Trophoblast cell (in vitro differentiated cells and primary cell): Measurements from ENCODE around the gene CPTP.

Experiments used
- DNase-seq, 2 donors: peaks; one replicate each; pipeline ENCODE4 v3.0.0-alpha.2; 2016
- H2AFZ ChIP-seq: 2 replicates; pipeline ENCODE4 v1.6.1; 2013; ENCODE audit warnings: low read length, moderate library complexity, mild to moderate bottlenecking; ENCODE audit not compliant: insufficient read depth, poor library complexity
- H2AK5ac ChIP-seq: 2 replicates; pipeline ENCODE4 v1.6.1; 2013; ENCODE audit warnings: mild to moderate bottlenecking, low read length
- H2BK120ac ChIP-seq: 2 replicates; pipeline ENCODE4 v1.6.1; 2013; ENCODE audit warnings: low read length, mild to moderate bottlenecking, moderate library complexity; ENCODE audit not compliant: insufficient read depth, poor library complexity
- H2BK12ac ChIP-seq: 2 replicates; pipeline ENCODE4 v1.6.1; 2013; ENCODE audit warnings: mild to moderate bottlenecking, low read length, moderate library complexity
- H2BK5ac ChIP-seq: 2 replicates; pipeline ENCODE4 v1.6.1; 2013; ENCODE audit warnings: low read length, low read depth, moderate library complexity, mild to moderate bottlenecking; ENCODE audit not compliant: poor library complexity
- H3K14ac ChIP-seq: 2 replicates; pipeline ENCODE4 v1.6.1; 2013; ENCODE audit warnings: mild to moderate bottlenecking, low read length
- H3K18ac ChIP-seq: 2 replicates; pipeline ENCODE4 v1.6.1; 2013; ENCODE audit warnings: mild to moderate bottlenecking, low read length
- H3K23ac ChIP-seq: 2 replicates; pipeline ENCODE4 v1.6.1; 2013; ENCODE audit warnings: low read length
- H3K27ac ChIP-seq: 2 replicates; pipeline ENCODE4 v1.5.1; 2013; ENCODE audit warnings: low read depth, mild to moderate bottlenecking, inconsistent platforms, low read length, moderate library complexity
- H3K27me3 ChIP-seq: 2 replicates; pipeline ENCODE4 v1.6.1; 2013; ENCODE audit warnings: inconsistent platforms, mild to moderate bottlenecking, low read length, moderate library complexity; ENCODE audit not compliant: insufficient read depth
- H3K36me3 ChIP-seq, 2 experiments: 1 replicate in 1 of 2; 2 replicates in 1 of 2; pipeline ENCODE4 v1.6.1; 2013; ENCODE audit warnings: low read length in 2 of 2, mild to moderate bottlenecking in 2 of 2, moderate library complexity in 1 of 2; ENCODE audit not compliant: insufficient read depth in 2 of 2, control insufficient read depth in 1 of 2
- H3K4ac ChIP-seq: 2 replicates; pipeline ENCODE4 v1.6.1; 2013; ENCODE audit warnings: low read depth, mild to moderate bottlenecking, low read length, moderate library complexity
- H3K4me1 ChIP-seq, 2 experiments: 1 replicate in 1 of 2; 2 replicates in 1 of 2; pipeline ENCODE4 v1.6.1; 2013; ENCODE audit warnings: low read length in 2 of 2, mild to moderate bottlenecking in 2 of 2, moderate library complexity in 1 of 2; ENCODE audit not compliant: insufficient read depth in 2 of 2, control insufficient read depth in 1 of 2
- H3K4me2 ChIP-seq: 2 replicates; pipeline ENCODE4 v1.6.1; 2013; ENCODE audit warnings: inconsistent platforms, mild to moderate bottlenecking, low read length, moderate library complexity
- H3K4me3 ChIP-seq: 2 replicates; pipeline ENCODE4 v1.5.1; 2013; ENCODE audit warnings: mild to moderate bottlenecking, low read depth, low read length, inconsistent platforms
- H3K79me1 ChIP-seq: one replicate; pipeline ENCODE4 v1.6.1; 2013; ENCODE audit warnings: low read length
- H3K79me2 ChIP-seq: 2 replicates; pipeline ENCODE4 v1.6.1; 2013; ENCODE audit warnings: low read length, mild to moderate bottlenecking; ENCODE audit not compliant: control insufficient read depth, insufficient read depth, poor library complexity
- H3K9ac ChIP-seq: 2 replicates; pipeline ENCODE4 v1.6.1; 2013; ENCODE audit warnings: mild to moderate bottlenecking, low read length
- H3K9me3 ChIP-seq: 2 replicates; pipeline ENCODE4 v1.6.1; 2013; ENCODE audit warnings: low read depth, mild to moderate bottlenecking, control low read depth, inconsistent platforms, low read length; ENCODE audit not compliant: insufficient read depth
- H4K12ac ChIP-seq: 2 replicates; pipeline ENCODE4 v1.6.1; 2013; ENCODE audit warnings: low read depth, mild to moderate bottlenecking, low read length, moderate library complexity
- H4K8ac ChIP-seq: 2 replicates; pipeline ENCODE4 v1.6.1; 2013; ENCODE audit warnings: low read depth, mild to moderate bottlenecking, low read length, moderate library complexity
- H4K91ac ChIP-seq: one replicate; pipeline ENCODE4 v1.6.1; 2013; ENCODE audit warnings: low read depth, mild to moderate bottlenecking, low read length, moderate library complexity
- WGBS: extraction: QIAGEN DNeasy Blood & Tissue Kit; methylation state at CpG from one replicate; pipeline ENCODE4 v1.1.7; 2013; ENCODE audit warnings: missing lambda C conversion rate; ENCODE audit not compliant: insufficient read length, insufficient coverage; ENCODE audit errors: extremely low coverage; 5-methylcytosine and 5-hydroxymethylcytosine counted together

CPTP gene

DNA sequence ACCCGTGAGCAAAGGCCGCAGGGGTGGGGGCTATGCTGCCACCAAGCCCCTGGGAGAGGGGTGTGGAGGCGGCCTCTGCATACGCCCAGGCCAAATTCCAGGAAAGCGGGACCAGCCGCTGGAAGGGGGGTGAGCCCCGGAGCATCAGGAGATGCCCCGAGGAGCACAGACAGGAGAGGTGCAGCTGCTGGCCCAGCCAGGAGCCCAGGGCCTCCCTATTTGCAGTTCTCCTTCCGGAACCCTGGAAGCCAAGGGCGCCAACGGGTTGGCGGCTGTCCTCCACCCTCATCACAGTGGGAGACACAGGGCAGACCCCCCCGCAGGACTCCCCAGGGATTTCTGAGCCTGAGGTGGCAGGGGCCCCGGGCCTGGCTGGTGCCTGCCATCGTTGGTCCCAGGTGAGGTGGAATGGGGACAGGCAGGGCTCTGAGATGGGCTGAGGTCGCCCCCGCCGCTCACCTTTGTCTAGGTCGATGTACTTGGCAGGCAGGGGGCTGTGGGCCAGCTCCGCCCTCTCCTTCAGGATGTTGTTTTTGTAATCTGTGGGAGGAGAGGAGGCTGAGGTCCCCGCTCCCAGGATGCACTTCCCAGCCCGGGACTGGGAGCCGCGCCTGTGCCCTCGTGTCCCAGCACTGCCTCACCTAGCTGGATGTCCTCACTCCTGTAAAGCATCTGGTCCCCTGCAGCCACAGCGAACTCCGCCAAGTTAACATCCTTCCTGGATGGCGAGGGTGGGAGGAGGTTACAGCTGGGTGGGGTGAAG is 29.0 kb downstream of the CPTP start:
- peaks cover 30 to 31% of the 10 kb centered on the region in 2 experiments for H3K36me3 ChIP-seq
- H3K4ac ChIP-seq: no peak overlapping the region
- no peak overlapping the region for H3K27ac ChIP-seq
- H3K4me3 ChIP-seq: no peak overlapping the region
- H3K14ac ChIP-seq: no peak overlapping the region
- peak overlapping the region; percentile 1 for H4K8ac ChIP-seq
- no peak overlapping the region for H4K91ac ChIP-seq
- H2AK5ac ChIP-seq: no peak overlapping the region
- H2AFZ ChIP-seq: no peak overlapping the region
- H3K27me3 ChIP-seq: peaks cover 9% of the 10 kb centered on the region
- no peak overlapping the region for H2BK5ac ChIP-seq
- H2BK120ac ChIP-seq: no peak overlapping the region
- H3K79me1 ChIP-seq: peaks cover 25% of the 10 kb centered on the region
- no peak overlapping the region for H3K23ac ChIP-seq
- H3K79me2 ChIP-seq: peaks cover 18% of the 10 kb centered on the region
- H3K18ac ChIP-seq: no peak overlapping the region
- H3K4me2 ChIP-seq: no peak overlapping the region
- no peak overlapping the region for H2BK12ac ChIP-seq
- WGBS: no CpG with 5 or more reads among the region's 28 CpGs
- H3K9me3 ChIP-seq: no peaks in the 10 kb centered on the region
- H3K9ac ChIP-seq: no peak overlapping the region
- peaks cover 24 to 31% of the 10 kb centered on the region in 2 experiments for H3K4me1 ChIP-seq
- no peak overlapping the region for H4K12ac ChIP-seq
- DNase-seq: no peak

- no peak overlapping the region for H2BK120ac ChIP-seq
- no peak overlapping the region for H3K14ac ChIP-seq
- peak in 1 of 2 donors; percentile 26 for DNase-seq
- WGBS: no CpG with 5 or more reads among the region's 116 CpGs
- peaks cover 30 to 31% of the 10 kb centered on the region in 2 experiments for H3K36me3 ChIP-seq
- H3K4me3 ChIP-seq: peak overlapping the region; percentile 44
- no peak overlapping the region for H2AK5ac ChIP-seq
- no peak overlapping the region for H4K91ac ChIP-seq
- H3K27me3 ChIP-seq: peaks cover 9% of the 10 kb centered on the region
- H4K12ac ChIP-seq: no peak overlapping the region
- no peak overlapping the region for H3K4ac ChIP-seq
- peak overlapping the region; percentile 32 for H3K4me2 ChIP-seq
- H3K27ac ChIP-seq: no peak overlapping the region
- H3K18ac ChIP-seq: peak overlapping the region; percentile 55
- peaks cover 33 to 39% of the 10 kb centered on the region in 2 experiments for H3K4me1 ChIP-seq
- H2BK12ac ChIP-seq: no peak overlapping the region
- H2BK5ac ChIP-seq: no peak overlapping the region
- no peak overlapping the region for H3K23ac ChIP-seq
- no peaks in the 10 kb centered on the region for H3K9me3 ChIP-seq
- peaks cover 18% of the 10 kb centered on the region for H3K79me2 ChIP-seq
- peaks cover 30% of the 10 kb centered on the region for H3K79me1 ChIP-seq
- peak overlapping the region; percentile 43 for H4K8ac ChIP-seq
- no peak overlapping the region for H3K9ac ChIP-seq
- H2AFZ ChIP-seq: no peak overlapping the region
Observed at GRCh38 chr1:1354271-1355247, 30.0 kb downstream of the CPTP start.

GRCh38 chr1:1355416-1355815 is 30.8 kb downstream of the CPTP start:
- H2BK120ac ChIP-seq: no peak overlapping the region
- no peak overlapping the region for H2BK5ac ChIP-seq
- peak overlapping the region; percentile 41 for H3K4me2 ChIP-seq
- no peaks in the 10 kb centered on the region for H3K9me3 ChIP-seq
- no peak overlapping the region for H3K27ac ChIP-seq
- no peak overlapping the region for H3K23ac ChIP-seq
- H4K12ac ChIP-seq: no peak overlapping the region
- H2BK12ac ChIP-seq: no peak overlapping the region
- H3K79me2 ChIP-seq: peaks cover 21% of the 10 kb centered on the region
- H3K9ac ChIP-seq: no peak overlapping the region
- peaks cover 35% of the 10 kb centered on the region for H3K79me1 ChIP-seq
- H3K14ac ChIP-seq: no peak overlapping the region
- no peak overlapping the region for H2AK5ac ChIP-seq
- H3K4me3 ChIP-seq: no peak overlapping the region
- peak overlapping the region; percentile 64 for H3K18ac ChIP-seq
- no peak overlapping the region for H4K8ac ChIP-seq
- no peak overlapping the region for H2AFZ ChIP-seq
- no CpG with 5 or more reads among the region's 52 CpGs for WGBS
- peaks cover 38 to 45% of the 10 kb centered on the region in 2 experiments for H3K4me1 ChIP-seq
- H3K4ac ChIP-seq: no peak overlapping the region
- H3K27me3 ChIP-seq: peaks cover 9% of the 10 kb centered on the region
- peak; percentile 51 to 57 for DNase-seq
- H4K91ac ChIP-seq: no peak overlapping the region
- H3K36me3 ChIP-seq: peaks cover 30 to 31% of the 10 kb centered on the region in 2 experiments

DNA sequence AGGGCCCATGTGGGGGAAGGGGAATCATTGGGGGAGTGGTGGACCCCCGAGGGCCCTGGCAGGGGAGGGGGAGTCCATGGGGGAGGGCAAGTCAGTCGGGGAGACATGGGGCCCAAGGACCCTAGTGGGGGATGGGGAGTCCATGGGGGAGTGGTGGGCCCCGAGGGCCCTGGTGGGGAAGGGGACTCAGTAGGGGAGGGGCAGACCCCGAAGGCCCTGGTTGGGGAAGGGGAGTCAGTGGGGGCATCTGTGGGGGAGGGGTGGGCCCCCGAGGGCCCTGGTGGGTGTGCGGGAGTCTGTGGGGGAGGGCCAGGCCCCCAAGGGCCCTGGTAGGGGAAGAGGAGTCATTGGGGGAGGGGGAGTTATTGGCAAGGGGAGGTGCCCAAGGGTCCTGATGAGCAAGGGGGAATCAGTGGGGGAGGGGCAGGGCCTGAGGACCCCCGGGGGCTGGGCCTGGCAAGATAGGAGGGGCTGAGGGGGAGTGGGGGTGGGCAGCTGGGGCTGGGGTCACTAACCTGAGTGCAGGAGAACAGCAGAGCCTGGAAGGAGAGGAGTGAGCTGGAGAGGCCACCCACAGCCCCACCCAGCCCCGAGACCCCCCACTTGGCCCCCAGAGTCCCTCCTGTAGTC is 31.7 kb downstream of the CPTP start:
- peaks cover 30 to 31% of the 10 kb centered on the region in 2 experiments for H3K36me3 ChIP-seq

More for the DNA sequence above, 31.7 kb downstream of the CPTP start:
- Histone ChIP-seq H3K4ac (no peak overlapping the region), H2AFZ (no peak overlapping the region), H4K12ac (no peak overlapping the region), H3K79me2 (peaks cover 24% of the 10 kb centered on the region), H2BK12ac (no peak overlapping the region), H4K91ac (no peak overlapping the region), H3K23ac (no peak overlapping the region), H3K4me2 (peak overlapping the region; percentile 61), H2AK5ac (no peak overlapping the region), H2BK5ac (no peak overlapping the region), H3K4me1 (peaks cover 44 to 52% of the 10 kb centered on the region in 2 experiments), H3K27me3 (peaks cover 9% of the 10 kb centered on the region), H3K14ac (no peak overlapping the region), H3K9me3 (no peaks in the 10 kb centered on the region), H2BK120ac (no peak overlapping the region), H3K9ac (no peak overlapping the region), H3K4me3 (no peak overlapping the region), H3K79me1 (peaks cover 43% of the 10 kb centered on the region), H3K27ac (no peak overlapping the region), H3K18ac (no peak overlapping the region), H4K8ac (no peak overlapping the region)
- no CpG with 5 or more reads among the region's 8 CpGs for WGBS
- no peak for DNase-seq
